NCI-H510A (cell line): ENCODE data around the gene CLRN1.

Experiments
- DNase-seq: peaks from one replicate; lab custom pipeline; 2025; lab: John Stamatoyannopoulos, UW

Gene CLRN1

GRCh38 chr3:150920236-150920635 is 52.3 kb downstream of the CLRN1 start:
- DNase-seq: no peak

GRCh38 chr3:150917951-150918350 is 54.6 kb downstream of the CLRN1 start:
- DNase-seq: no peak

GRCh38 chr3:150913133-150913922 is 59.2 kb downstream of the CLRN1 start:
- no peak for DNase-seq

GRCh38 chr3:150912501-150912900 is 60.0 kb downstream of the CLRN1 start:
- DNase-seq: no peak

DNA sequence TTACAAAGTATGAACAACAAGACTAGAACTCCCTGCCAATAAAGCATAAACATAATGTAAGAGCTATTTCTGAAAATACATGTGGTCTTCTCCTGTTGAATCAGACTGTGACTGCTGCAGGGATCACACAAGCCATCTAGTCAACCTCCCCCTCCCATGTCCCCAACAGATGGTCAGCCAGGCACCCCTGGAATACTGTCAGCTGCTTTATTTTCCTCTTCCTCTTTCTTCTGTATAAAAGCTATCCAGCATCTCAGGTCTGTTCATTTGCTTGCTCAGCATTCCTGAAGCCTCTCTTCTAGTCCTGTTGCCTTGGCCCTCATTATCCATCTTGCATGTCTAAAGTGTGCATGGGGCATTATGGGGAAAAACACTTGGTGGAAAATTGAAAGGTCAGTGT is 60.8 kb downstream of the CLRN1 start:
- no peak for DNase-seq

- no peak for DNase-seq
These were observed 66.1 kb downstream of the CLRN1 start for GRCh38 chr3:150906461-150906860.

GRCh38 chr3:150905746-150906145 is 66.8 kb downstream of the CLRN1 start:
- DNase-seq: no peak

- no peak for DNase-seq
These were observed 67.2 kb downstream of the CLRN1 start, which contains the start of gene MINDY4B for GRCh38 chr3:150905339-150905738. Gene MINDY4B, minus strand, starts transcription at chr3:150905439. Its CDS starts 0 bp downstream, at chr3:150905439.

DNA sequence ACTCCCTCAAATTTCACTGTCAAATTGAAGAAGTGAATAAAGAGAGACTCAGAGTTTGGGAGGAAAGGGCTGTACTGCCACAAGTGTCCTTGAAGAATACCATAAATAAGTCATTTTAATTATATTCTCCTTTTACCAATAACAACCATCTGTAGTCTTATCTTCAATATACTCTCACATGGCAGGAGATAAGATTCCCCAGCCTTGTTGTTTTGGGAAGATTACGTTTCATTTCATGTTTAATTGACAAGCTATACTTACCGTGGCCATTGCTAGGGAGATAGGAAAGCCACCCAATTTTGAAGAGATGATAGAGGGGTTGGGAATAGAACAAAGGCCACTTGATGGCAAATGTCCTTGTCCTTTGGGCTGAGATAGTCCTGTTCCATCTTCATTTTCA is 69.5 kb downstream of the CLRN1 start:
- DNase-seq: no peak

DNA sequence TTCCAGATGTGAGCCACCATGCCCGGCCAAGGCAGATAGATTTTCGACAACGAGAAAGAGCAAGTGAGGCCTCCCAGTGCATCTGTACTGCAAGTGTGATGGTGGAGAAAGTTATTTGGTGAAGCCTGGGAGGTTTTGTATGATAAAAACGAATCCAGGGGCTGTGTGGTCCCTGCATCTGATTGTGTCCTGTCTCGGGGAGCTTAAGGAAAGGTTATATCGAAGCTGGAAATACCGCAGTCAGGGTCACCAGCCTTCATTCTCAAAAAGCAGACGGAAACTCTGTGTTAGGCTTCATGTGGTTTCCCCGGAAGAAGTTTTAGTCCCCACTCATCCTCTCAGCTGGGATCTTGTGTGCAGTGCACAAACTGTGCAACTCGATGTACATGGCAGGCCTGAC is 70.7 kb downstream of the CLRN1 start:
- no peak for DNase-seq

GRCh38 chr3:150899141-150899540 is 73.4 kb downstream of the CLRN1 start:
- no peak for DNase-seq

DNA sequence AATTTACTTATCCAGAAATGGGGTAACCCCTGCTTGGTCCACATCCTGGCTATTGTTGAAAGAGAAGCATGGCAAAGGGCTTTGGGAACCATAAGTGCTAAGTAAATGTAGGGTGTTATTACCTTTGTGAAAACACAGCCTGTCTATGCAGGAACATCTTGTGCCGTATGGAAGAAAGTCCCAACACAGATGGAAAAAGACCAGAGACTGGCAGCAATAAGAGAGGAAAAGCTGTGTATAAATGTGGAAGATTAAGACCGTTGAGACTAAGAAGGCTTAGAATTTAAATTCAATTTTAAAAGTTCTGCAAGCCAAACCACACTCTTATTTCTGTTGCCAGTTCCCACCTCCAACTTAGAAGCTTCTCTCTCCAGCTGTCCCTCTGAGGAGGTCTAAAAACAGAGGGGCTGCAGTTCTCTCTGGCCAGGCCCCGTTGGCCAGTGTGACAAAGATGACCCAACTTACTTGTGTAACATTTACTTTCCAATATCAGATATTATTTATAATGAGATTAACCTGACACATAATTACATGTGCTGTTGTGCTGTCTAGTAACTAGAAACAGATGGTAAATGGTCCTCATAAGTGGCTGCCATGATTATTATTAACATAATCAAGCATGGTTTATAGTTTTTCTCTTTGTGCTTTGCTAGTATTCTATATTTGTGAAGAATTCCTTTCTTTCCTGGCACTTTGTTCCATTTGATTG is 74.3 kb downstream of the CLRN1 start:
- no peak for DNase-seq

GRCh38 chr3:150897592-150897991 is 74.9 kb downstream of the CLRN1 start:
- DNase-seq: no peak

GRCh38 chr3:150890831-150891230 is 81.7 kb downstream of the CLRN1 start:
- DNase-seq: no peak

GRCh38 chr3:150890295-150890694 is 82.2 kb downstream of the CLRN1 start:
- no peak for DNase-seq

DNA sequence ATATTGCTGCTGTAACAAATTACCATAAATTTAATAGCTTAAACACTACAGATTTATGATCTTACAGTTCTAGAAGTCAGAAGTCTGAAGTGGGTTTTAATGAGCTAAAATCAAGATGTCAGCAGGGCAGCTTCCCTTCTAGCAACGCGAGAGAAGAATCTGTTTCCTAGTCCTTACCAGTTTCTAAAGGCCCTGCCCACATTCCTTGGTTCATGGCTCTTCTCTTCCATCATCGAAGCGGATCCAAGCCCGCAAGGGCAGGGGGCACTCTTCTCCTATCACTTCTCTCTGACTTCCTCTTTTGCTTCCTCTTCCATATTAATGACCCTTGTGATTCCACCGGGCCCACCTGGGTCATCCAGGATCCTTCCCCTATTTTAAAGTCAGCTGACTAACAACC is 83.4 kb downstream of the CLRN1 start:
- DNase-seq: no peak

DNA sequence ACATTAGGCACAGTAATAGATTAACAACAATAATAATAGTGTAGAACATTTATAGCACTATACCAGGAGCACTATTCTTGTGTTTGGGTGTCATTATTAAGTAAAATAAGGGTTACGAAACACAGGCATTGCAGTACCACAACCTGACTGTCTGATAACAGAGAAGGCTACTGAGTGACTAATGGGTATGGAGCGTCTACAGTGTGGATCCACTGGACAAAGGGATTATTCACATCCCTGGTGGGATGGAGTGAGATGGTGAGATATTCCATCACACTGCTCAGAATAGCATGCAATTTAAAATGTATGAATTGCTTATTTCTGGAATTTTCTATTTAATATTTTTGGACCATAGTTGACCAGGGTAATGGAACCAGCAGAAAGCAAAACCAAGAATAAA is 85.5 kb downstream of the CLRN1 start:
- DNase-seq: no peak

DNA sequence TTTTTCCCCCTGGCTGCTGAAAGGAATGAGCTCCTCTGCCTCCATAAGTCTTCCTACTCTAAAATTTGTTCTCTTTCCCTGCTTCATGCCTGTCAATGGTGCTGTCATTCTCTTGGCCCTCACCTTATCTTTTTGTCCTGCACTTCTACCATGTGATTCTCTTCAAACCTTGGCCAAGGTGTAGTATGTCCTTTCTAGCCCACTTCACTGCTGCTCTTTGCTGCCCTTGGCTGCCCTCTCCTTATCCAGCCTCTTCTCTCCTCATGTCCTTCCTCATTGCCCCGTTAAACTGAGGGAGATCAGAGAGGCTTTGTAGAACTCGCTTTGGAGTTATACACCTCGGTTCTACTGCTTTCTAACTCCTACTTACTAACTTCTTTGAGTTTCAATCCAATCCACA is 87.0 kb downstream of the CLRN1 start:
- DNase-seq: no peak

DNA sequence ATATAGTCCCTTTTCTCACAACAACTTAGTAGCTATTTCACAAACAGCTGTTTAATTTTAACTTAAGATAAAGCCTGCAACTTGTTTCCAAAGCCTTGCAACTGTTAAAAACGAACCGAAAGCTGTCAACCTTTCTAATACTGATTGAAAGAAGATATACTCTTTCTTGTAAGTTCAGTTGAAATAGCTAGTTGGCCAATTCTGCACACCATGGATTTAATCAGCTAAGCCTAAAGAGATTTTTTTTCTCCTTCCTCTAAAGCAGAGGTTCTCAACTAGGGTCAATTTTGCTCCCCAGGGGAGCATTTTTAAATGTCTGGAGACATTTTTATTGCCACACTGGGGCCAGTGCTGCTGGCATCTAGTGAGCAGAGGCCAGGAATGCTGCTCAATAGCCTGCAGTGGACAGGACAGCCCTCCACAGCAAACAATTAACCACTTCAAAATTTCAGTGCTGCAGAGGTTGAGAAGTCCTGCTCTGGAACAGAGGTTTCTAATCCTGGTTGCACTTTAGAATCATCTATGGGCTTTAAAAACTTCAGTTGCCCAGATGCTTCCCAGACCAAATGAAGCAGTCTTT is 93.4 kb downstream of the CLRN1 start:
- DNase-seq: no peak

GRCh38 chr3:150878290-150878689 is 94.2 kb downstream of the CLRN1 start:
- no peak for DNase-seq

GRCh38 chr3:150877303-150877702 is 95.2 kb downstream of the CLRN1 start:
- no peak for DNase-seq

GRCh38 chr3:150876611-150877265 is 95.8 kb downstream of the CLRN1 start:
- no peak for DNase-seq
